Stimulated activated CD8-positive, alpha-beta memory T cell treated with anti-CD3 and anti-CD28 coated beads, Interleukin-2, amount 100 ng/mL, for 48 hours (primary cell): ENCODE results near the gene PYGB.
"Not testable (repeated sequence)": the region's sequence is repeated elsewhere in the genome, so short reads cannot be mapped to it uniquely, and the experiment has no call there.

ENCODE experiments used
- DNase-seq, 2 donors: peaks; one replicate each; pipeline ENCODE4 v3.0.0-alpha.2; 2020; ENCODE audit warnings: low read depth in 2 of 2

PYGB gene

GRCh38 chr20:25314497-25315417 is 66.9 kb downstream of the PYGB start:
- DNase-seq = no peak

GRCh38 chr20:25315418-25316210 is 67.7 kb downstream of the PYGB start:
- DNase-seq = no peak

GRCh38 chr20:25316506-25317190 is 68.8 kb downstream of the PYGB start:
- DNase-seq = no peak

- DNase-seq = no peak
Measured at GRCh38 chr20:25317351-25318075, 69.6 kb downstream of the PYGB start.

GRCh38 chr20:25318471-25319240 is 70.8 kb downstream of the PYGB start:
- no peak for DNase-seq

GRCh38 chr20:25319241-25320034 is 71.6 kb downstream of the PYGB start:
- no peak for DNase-seq

- no peak for DNase-seq
Measured at GRCh38 chr20:25320035-25320800, 72.3 kb downstream of the PYGB start.

GRCh38 chr20:25321262-25321831 is 73.5 kb downstream of the PYGB start:
- no peak for DNase-seq

- DNase-seq = no peak
Measured at GRCh38 chr20:25321991-25322390, 74.1 kb downstream of the PYGB start.

GRCh38 chr20:25323496-25324246 is 75.8 kb downstream of the PYGB start:
- no peak for DNase-seq

- DNase-seq = no peak
Measured at GRCh38 chr20:25324412-25324811, 76.5 kb downstream of the PYGB start.

- DNase-seq = no peak
Measured at GRCh38 chr20:25325073-25325472, 77.2 kb downstream of the PYGB start.

- DNase-seq = no peak
Measured at GRCh38 chr20:25325997-25326396, 78.1 kb downstream of the PYGB start.

- no peak for DNase-seq
Measured at GRCh38 chr20:25327521-25328235, 79.8 kb downstream of the PYGB start.

GRCh38 chr20:25328954-25329498 is 81.1 kb downstream of the PYGB start:
- no peak for DNase-seq

GRCh38 chr20:25334972-25335371 is 87.1 kb downstream of the PYGB start:
- not testable (repeated sequence) for DNase-seq
